ENCODE measurements around the gene IDUA. TPM values are rescaled to one million over a fixed set of nuclear protein-coding genes. Genes with fewer than 3 reads are reported as not detected.
A peak's percentile ranks its signal among the peaks of the same experiment; 100 is the strongest.
"Not testable (repeated sequence)": the region's sequence is repeated elsewhere in the genome, so short reads cannot be mapped to it uniquely, and the experiment has no call there.

The IDUA gene
- polyA plus RNA-seq, 2 donors = 10.0 to 17.8 TPM

- Histone ChIP-seq H3K27ac (ENCODE audit: low read depth in 2 of 2, low read length in 1 of 2) (peak overlapping the region; percentile 26 to 48), H3K9me3 (ENCODE audit: control insufficient read depth in 2 of 2, insufficient read depth in 1 of 2, low read depth in 1 of 2, low read length in 1 of 2) (no peaks in the 10 kb centered on the region), H3K27me3 (ENCODE audit: control insufficient read depth in 1 of 2, insufficient read depth in 2 of 2, low read length in 2 of 2) (no peaks in the 10 kb centered on the region), H3K36me3 (ENCODE audit: control insufficient read depth in 2 of 2, insufficient read depth in 2 of 2, low read length in 1 of 2) (no peaks in the 10 kb centered on the region), H3K4me1 (ENCODE audit: control insufficient read depth in 2 of 2, insufficient read depth in 2 of 2, low read length in 1 of 2) (peaks cover 11 to 25% of the 10 kb centered on the region in 2 donors), H3K4me3 (ENCODE audit: low read depth in 1 of 2, low read length in 2 of 2) (peak overlapping the region; percentile 60 to 83)
- WGBS, 2 donors = 1% methylated on average over 57 to 65 of the region's 65 CpGs
Measured at GRCh38 chr4:972651-973424, 14.0 kb upstream of the IDUA start.

GRCh38 chr4:973431-974397, 13.1 kb upstream of the IDUA start, which contains the start of gene DGKQ:
DGKQ (minus strand) TSS chr4:973569; CDS start chr4:973482, 87 bp downstream.
- Histone ChIP-seq H3K4me3 (ENCODE audit: low read depth in 1 of 2, low read length in 2 of 2) (peak within 1 kb of the TSS; percentile 60 to 83), H3K9me3 (ENCODE audit: control insufficient read depth in 2 of 2, insufficient read depth in 1 of 2, low read depth in 1 of 2, low read length in 1 of 2) (no peaks in the 10 kb centered on the region), H3K4me1 (ENCODE audit: control insufficient read depth in 2 of 2, insufficient read depth in 2 of 2, low read length in 1 of 2) (peaks cover 11 to 25% of the 10 kb centered on the region in 2 donors), H3K27me3 (ENCODE audit: control insufficient read depth in 1 of 2, insufficient read depth in 2 of 2, low read length in 2 of 2) (no peaks in the 10 kb centered on the region), H3K27ac (ENCODE audit: low read depth in 2 of 2, low read length in 1 of 2) (peak within 1 kb of the TSS; percentile 26 to 48), H3K36me3 (ENCODE audit: control insufficient read depth in 2 of 2, insufficient read depth in 2 of 2, low read length in 1 of 2) (no peaks in the 10 kb centered on the region)
- 25 to 41% methylated on average over 79 to 123 of the region's 123 CpGs for WGBS, 2 donors

GRCh38 chr4:974668-975067, 12.2 kb upstream of the IDUA start:
- Histone ChIP-seq H3K27me3 (ENCODE audit: control insufficient read depth in 1 of 2, insufficient read depth in 2 of 2, low read length in 2 of 2) (no peaks in the 10 kb centered on the region), H3K36me3 (ENCODE audit: control insufficient read depth in 2 of 2, insufficient read depth in 2 of 2, low read length in 1 of 2) (no peaks in the 10 kb centered on the region), H3K9me3 (ENCODE audit: control insufficient read depth in 2 of 2, insufficient read depth in 1 of 2, low read depth in 1 of 2, low read length in 1 of 2) (no peaks in the 10 kb centered on the region), H3K4me3 (ENCODE audit: low read depth in 1 of 2, low read length in 2 of 2) (no peak overlapping the region), H3K27ac (ENCODE audit: low read depth in 2 of 2, low read length in 1 of 2) (no peak overlapping the region), H3K4me1 (ENCODE audit: control insufficient read depth in 2 of 2, insufficient read depth in 2 of 2, low read length in 1 of 2) (peaks cover 11 to 20% of the 10 kb centered on the region in 2 donors)
- 88 to 90% methylated on average over 8 to 9 of the region's 9 CpGs for WGBS, 2 donors

- peaks cover 11 to 16% of the 10 kb centered on the region in 2 donors for H3K4me1 ChIP-seq (ENCODE audit: control insufficient read depth in 2 of 2, insufficient read depth in 2 of 2, low read length in 1 of 2)
- not testable (repeated sequence) for H3K36me3 ChIP-seq (ENCODE audit: control insufficient read depth in 2 of 2, insufficient read depth in 2 of 2, low read length in 1 of 2); H3K4me3 ChIP-seq (ENCODE audit: low read depth in 1 of 2, low read length in 2 of 2); H3K27ac ChIP-seq (ENCODE audit: low read depth in 2 of 2, low read length in 1 of 2); H3K9me3 ChIP-seq (ENCODE audit: control insufficient read depth in 2 of 2, insufficient read depth in 1 of 2, low read depth in 1 of 2, low read length in 1 of 2); H3K27me3 ChIP-seq (ENCODE audit: control insufficient read depth in 1 of 2, insufficient read depth in 2 of 2, low read length in 2 of 2)
- WGBS, 2 donors = 95 to 97% methylated on average over 16 to 24 of the region's 25 CpGs
Measured at GRCh38 chr4:976016-976415, 10.8 kb upstream of the IDUA start.

- 66 to 72% methylated on average over 20 of the region's 20 CpGs for WGBS, 2 donors
- Histone ChIP-seq H3K4me3 (ENCODE audit: low read depth in 1 of 2, low read length in 2 of 2) (no peak overlapping the region), H3K27ac (ENCODE audit: low read depth in 2 of 2, low read length in 1 of 2) (no peak overlapping the region)
Measured at GRCh38 chr4:978957-979701, 7.7 kb upstream of the IDUA start.

GRCh38 chr4:982291-982690, 4.6 kb upstream of the IDUA start:
- Histone ChIP-seq H3K27ac (ENCODE audit: low read depth in 2 of 2, low read length in 1 of 2) (no peak overlapping the region), H3K4me3 (ENCODE audit: low read depth in 1 of 2, low read length in 2 of 2) (no peak overlapping the region), H3K27me3 (ENCODE audit: control insufficient read depth in 1 of 2, insufficient read depth in 2 of 2, low read length in 2 of 2) (no peaks in the 10 kb centered on the region), H3K36me3 (ENCODE audit: control insufficient read depth in 2 of 2, insufficient read depth in 2 of 2, low read length in 1 of 2) (no peaks in the 10 kb centered on the region), H3K9me3 (ENCODE audit: control insufficient read depth in 2 of 2, insufficient read depth in 1 of 2, low read depth in 1 of 2, low read length in 1 of 2) (no peaks in the 10 kb centered on the region), H3K4me1 (ENCODE audit: control insufficient read depth in 2 of 2, insufficient read depth in 2 of 2, low read length in 1 of 2) (peaks cover 0 to 2% of the 10 kb centered on the region in 2 donors)
- WGBS, 2 donors = 91 to 93% methylated on average over 17 of the region's 17 CpGs

More at GRCh38 chr4:978957-979701, 7.7 kb upstream of the IDUA start:
- no peaks in the 10 kb centered on the region for H3K36me3 ChIP-seq (ENCODE audit: control insufficient read depth in 2 of 2, insufficient read depth in 2 of 2, low read length in 1 of 2)
- no peaks in the 10 kb centered on the region for H3K27me3 ChIP-seq (ENCODE audit: control insufficient read depth in 1 of 2, insufficient read depth in 2 of 2, low read length in 2 of 2)
- no peaks in the 10 kb centered on the region for H3K4me1 ChIP-seq (ENCODE audit: control insufficient read depth in 2 of 2, insufficient read depth in 2 of 2, low read length in 1 of 2)
- no peaks in the 10 kb centered on the region for H3K9me3 ChIP-seq (ENCODE audit: control insufficient read depth in 2 of 2, insufficient read depth in 1 of 2, low read depth in 1 of 2, low read length in 1 of 2)

- H3K9me3 ChIP-seq (ENCODE audit: control insufficient read depth in 2 of 2, insufficient read depth in 1 of 2, low read depth in 1 of 2, low read length in 1 of 2) = no peaks in the 10 kb centered on the region
- H3K4me1 ChIP-seq (ENCODE audit: control insufficient read depth in 2 of 2, insufficient read depth in 2 of 2, low read length in 1 of 2) = peaks cover 4 to 7% of the 10 kb centered on the region in 2 donors
- no peak overlapping the region for H3K27ac ChIP-seq (ENCODE audit: low read depth in 2 of 2, low read length in 1 of 2)
- WGBS, 2 donors = 92% methylated on average over 15 of the region's 15 CpGs
- H3K27me3 ChIP-seq (ENCODE audit: control insufficient read depth in 1 of 2, insufficient read depth in 2 of 2, low read length in 2 of 2) = no peaks in the 10 kb centered on the region
- H3K4me3 ChIP-seq (ENCODE audit: low read depth in 1 of 2, low read length in 2 of 2) = no peak overlapping the region
- H3K36me3 ChIP-seq (ENCODE audit: control insufficient read depth in 2 of 2, insufficient read depth in 2 of 2, low read length in 1 of 2) = no peaks in the 10 kb centered on the region
Measured at GRCh38 chr4:982814-983213, 4.0 kb upstream of the IDUA start.

GRCh38 chr4:984336-985054, 2.3 kb upstream of the IDUA start:
- Histone ChIP-seq H3K9me3 (ENCODE audit: control insufficient read depth in 2 of 2, insufficient read depth in 1 of 2, low read depth in 1 of 2, low read length in 1 of 2) (no peaks in the 10 kb centered on the region), H3K36me3 (ENCODE audit: control insufficient read depth in 2 of 2, insufficient read depth in 2 of 2, low read length in 1 of 2) (peaks cover 0 to 2% of the 10 kb centered on the region in 2 donors), H3K4me1 (ENCODE audit: control insufficient read depth in 2 of 2, insufficient read depth in 2 of 2, low read length in 1 of 2) (peaks cover 4 to 11% of the 10 kb centered on the region in 2 donors), H3K27ac (ENCODE audit: low read depth in 2 of 2, low read length in 1 of 2) (no peak overlapping the region), H3K4me3 (ENCODE audit: low read depth in 1 of 2, low read length in 2 of 2) (peak overlapping the region in 1 of 2 donors; percentile 9), H3K27me3 (ENCODE audit: control insufficient read depth in 1 of 2, insufficient read depth in 2 of 2, low read length in 2 of 2) (no peaks in the 10 kb centered on the region)
- 66 to 74% methylated on average over 15 of the region's 15 CpGs for WGBS, 2 donors
